ENCODE data around the gene PLPPR2.

PLPPR2 gene

GRCh38 chr19:11383706-11384048, 28.4 kb downstream of the PLPPR2 start:
- Histone ChIP-seq H3K36me3 (no peaks in the 10 kb centered on the region), H3K27me3 (ENCODE audit: insufficient read depth, low read depth, severe bottlenecking) (peaks cover 16% of the 10 kb centered on the region), H3K9me3 (ENCODE audit: severe bottlenecking) (no peaks in the 10 kb centered on the region), H3K4me3 (ENCODE audit: low read depth, low read length) (peak overlapping the region; percentile 56), H3K27ac (no peak overlapping the region)
- no peak for DNase-seq
- TF ChIP-seq CTCF (IDR thresholded peaks at IDR 0.05; ENCODE audit: low read depth, low read length): no peak

- no peaks in the 10 kb centered on the region for H3K9me3 ChIP-seq (ENCODE audit: severe bottlenecking)
- no peak for TF ChIP-seq CTCF (IDR thresholded peaks at IDR 0.05; ENCODE audit: low read depth, low read length)
- no peak for DNase-seq
- no peak overlapping the region for H3K4me3 ChIP-seq (ENCODE audit: low read depth, low read length)
- H3K36me3 ChIP-seq: no peaks in the 10 kb centered on the region
- peaks cover 16% of the 10 kb centered on the region for H3K27me3 ChIP-seq (ENCODE audit: insufficient read depth, low read depth, severe bottlenecking)
- no peak overlapping the region for H3K27ac ChIP-seq
These were observed 29.5 kb downstream of the PLPPR2 start for GRCh38 chr19:11384778-11385129.

- H3K4me3 ChIP-seq (ENCODE audit: low read depth, low read length): no peak overlapping the region
- DNase-seq: no peak
- H3K27me3 ChIP-seq (ENCODE audit: insufficient read depth, low read depth, severe bottlenecking): peaks cover 16% of the 10 kb centered on the region
- H3K9me3 ChIP-seq (ENCODE audit: severe bottlenecking): peaks cover 8% of the 10 kb centered on the region
- H3K36me3 ChIP-seq: no peaks in the 10 kb centered on the region
- H3K27ac ChIP-seq: no peak overlapping the region
- TF ChIP-seq CTCF (IDR thresholded peaks at IDR 0.05; ENCODE audit: low read depth, low read length): no peak
These were observed 32.2 kb downstream of the PLPPR2 start for GRCh38 chr19:11387162-11388034.

GRCh38 chr19:11390359-11390758, 35.1 kb downstream of the PLPPR2 start:
- Histone ChIP-seq H3K9me3 (ENCODE audit: severe bottlenecking) (peaks cover 8% of the 10 kb centered on the region), H3K27me3 (ENCODE audit: insufficient read depth, low read depth, severe bottlenecking) (no peaks in the 10 kb centered on the region), H3K36me3 (no peaks in the 10 kb centered on the region), H3K4me3 (ENCODE audit: low read depth, low read length) (no peak overlapping the region), H3K27ac (no peak overlapping the region)
- DNase-seq: no peak
- TF ChIP-seq CTCF (IDR thresholded peaks at IDR 0.05; ENCODE audit: low read depth, low read length): no peak

- no peaks in the 10 kb centered on the region for H3K27me3 ChIP-seq (ENCODE audit: insufficient read depth, low read depth, severe bottlenecking)
- H3K27ac ChIP-seq: no peak overlapping the region
- H3K36me3 ChIP-seq: no peaks in the 10 kb centered on the region
- no peak for TF ChIP-seq CTCF (IDR thresholded peaks at IDR 0.05; ENCODE audit: low read depth, low read length)
- no peak overlapping the region for H3K4me3 ChIP-seq (ENCODE audit: low read depth, low read length)
- DNase-seq: no peak
- peaks cover 8% of the 10 kb centered on the region for H3K9me3 ChIP-seq (ENCODE audit: severe bottlenecking)
These were observed 35.9 kb downstream of the PLPPR2 start for GRCh38 chr19:11390933-11391680.
